ENCODE data around the gene COMMD10. TPM values are rescaled to one million over a fixed set of nuclear protein-coding genes. Genes with fewer than 3 reads are reported as not detected.
"Not testable (repeated sequence)": the region's sequence is repeated elsewhere in the genome, so short reads cannot be mapped to it uniquely, and the experiment has no call there.

The COMMD10 gene
- total RNA-seq, 4 donors from 2014 or later: 15.3 to 38.1 (median 20.0) TPM

DNA sequence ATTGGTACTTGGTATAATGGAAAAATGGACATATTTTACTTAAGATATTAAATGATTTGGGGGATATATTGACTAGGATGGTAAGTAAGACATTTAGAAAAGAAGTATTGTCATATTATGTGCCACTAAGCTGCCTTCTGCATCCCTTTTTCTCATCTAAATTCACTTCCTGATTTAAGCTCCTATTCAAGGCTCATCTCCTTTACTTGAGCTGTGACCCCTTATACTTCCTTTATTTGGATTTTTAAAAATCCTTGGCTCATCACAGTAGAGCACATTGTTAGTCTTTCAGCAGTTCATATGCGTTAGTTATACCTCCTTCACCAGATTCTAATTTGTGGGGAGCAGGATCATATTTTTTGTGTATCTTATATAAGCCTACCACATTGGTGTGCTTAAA, 6.6 kb downstream of the COMMD10 start:
- Histone ChIP-seq H3K9me3 (no peaks in the 10 kb centered on the region), H3K4me3 (no peak overlapping the region), H3K4me1 (peaks cover 0 to 3% (median 1%) of the 10 kb centered on the region in 4 donors), H3K27ac (no peak overlapping the region), H3K36me3 (peaks cover 0 to 38% (median 0%) of the 10 kb centered on the region in 3 donors), H3K27me3 (no peaks in the 10 kb centered on the region)
- no peak for DNase-seq (ENCODE audit: low spot score in 2 of 2)
- WGBS, 2 donors: 0 to 40% methylated on average over 1 of the region's 1 CpG
- TF ChIP-seq EP300 (IDR thresholded peaks at IDR 0.05) (no peak), POLR2A (IDR thresholded peaks at IDR 0.05) (no peak)

DNA sequence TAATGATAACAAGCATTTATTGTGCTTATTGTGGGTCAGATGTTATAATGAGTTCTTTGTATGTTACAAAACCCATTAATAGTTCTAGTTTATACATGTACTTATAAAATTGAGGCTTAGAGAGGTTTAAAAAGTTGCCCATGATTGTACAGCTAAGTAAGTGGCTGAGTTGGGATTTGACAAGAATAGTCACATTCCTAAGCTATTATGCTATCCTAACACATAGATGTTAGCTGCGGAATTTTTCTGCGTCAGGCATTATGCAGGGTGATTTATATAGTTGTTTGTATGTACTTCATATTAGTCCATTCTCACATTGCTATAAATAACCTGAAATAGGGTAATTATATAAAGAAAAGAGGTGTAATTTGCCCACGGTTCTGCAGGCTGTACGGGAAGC, 12.5 kb downstream of the COMMD10 start:
- H3K4me3 ChIP-seq: no peak overlapping the region
- 64 to 70% methylated on average over 4 of the region's 4 CpGs for WGBS, 2 donors
- TF ChIP-seq EP300 (IDR thresholded peaks at IDR 0.05) (no peak), POLR2A (IDR thresholded peaks at IDR 0.05) (no peak)
- TF ChIP-seq, protein P1, sequence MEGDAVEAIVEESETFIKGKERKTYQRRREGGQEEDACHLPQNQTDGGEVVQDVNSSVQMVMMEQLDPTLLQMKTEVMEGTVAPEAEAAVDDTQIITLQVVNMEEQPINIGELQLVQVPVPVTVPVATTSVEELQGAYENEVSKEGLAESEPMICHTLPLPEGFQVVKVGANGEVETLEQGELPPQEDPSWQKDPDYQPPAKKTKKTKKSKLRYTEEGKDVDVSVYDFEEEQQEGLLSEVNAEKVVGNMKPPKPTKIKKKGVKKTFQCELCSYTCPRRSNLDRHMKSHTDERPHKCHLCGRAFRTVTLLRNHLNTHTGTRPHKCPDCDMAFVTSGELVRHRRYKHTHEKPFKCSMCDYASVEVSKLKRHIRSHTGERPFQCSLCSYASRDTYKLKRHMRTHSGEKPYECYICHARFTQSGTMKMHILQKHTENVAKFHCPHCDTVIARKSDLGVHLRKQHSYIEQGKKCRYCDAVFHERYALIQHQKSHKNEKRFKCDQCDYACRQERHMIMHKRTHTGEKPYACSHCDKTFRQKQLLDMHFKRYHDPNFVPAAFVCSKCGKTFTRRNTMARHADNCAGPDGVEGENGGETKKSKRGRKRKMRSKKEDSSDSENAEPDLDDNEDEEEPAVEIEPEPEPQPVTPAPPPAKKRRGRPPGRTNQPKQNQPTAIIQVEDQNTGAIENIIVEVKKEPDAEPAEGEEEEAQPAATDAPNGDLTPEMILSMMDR (IDR thresholded peaks at IDR 0.05): no peak
- peaks cover 0 to 2% (median 0%) of the 10 kb centered on the region in 4 donors for H3K9me3 ChIP-seq
- H3K36me3 ChIP-seq: peaks cover 0 to 68% (median 0%) of the 10 kb centered on the region in 3 donors
- no peaks in the 10 kb centered on the region for H3K27me3 ChIP-seq
- no peaks in the 10 kb centered on the region for H3K4me1 ChIP-seq
- no peak for DNase-seq (ENCODE audit: low spot score in 2 of 2)
- H3K27ac ChIP-seq: no peak overlapping the region

DNA sequence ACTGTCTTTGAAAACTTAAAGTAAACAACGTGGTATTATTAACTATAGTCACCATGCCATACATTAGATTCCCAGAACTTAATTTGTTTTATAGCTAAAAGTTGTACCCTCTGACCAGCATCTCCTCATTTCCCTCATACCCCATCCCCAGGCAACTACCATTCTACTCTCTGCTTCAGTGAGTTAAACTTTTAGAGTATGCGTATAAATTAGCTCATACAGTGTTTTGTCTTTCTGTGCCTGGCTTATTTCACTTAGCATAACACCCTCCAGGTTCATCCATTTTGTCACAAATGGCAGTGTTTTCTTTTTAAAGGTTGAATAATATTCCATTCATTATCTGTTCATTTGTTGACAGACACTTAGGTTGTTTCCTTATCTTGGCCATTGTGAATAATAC, 14.2 kb downstream of the COMMD10 start:
- 96 to 97% methylated on average over 2 of the region's 2 CpGs for WGBS, 2 donors
- Histone ChIP-seq H3K4me1 (no peaks in the 10 kb centered on the region), H3K27me3 (no peaks in the 10 kb centered on the region), H3K4me3 (no peak overlapping the region), H3K27ac (no peak overlapping the region), H3K36me3 (peaks cover 0 to 57% (median 0%) of the 10 kb centered on the region in 3 donors), H3K9me3 (peaks cover 0 to 2% (median 0%) of the 10 kb centered on the region in 4 donors)
- TF ChIP-seq POLR2A (IDR thresholded peaks at IDR 0.05): no peak
- no peak for TF ChIP-seq EP300 (IDR thresholded peaks at IDR 0.05)
- TF ChIP-seq, protein P1 (IDR thresholded peaks at IDR 0.05): no peak
- DNase-seq (ENCODE audit: low spot score in 2 of 2): no peak

DNA sequence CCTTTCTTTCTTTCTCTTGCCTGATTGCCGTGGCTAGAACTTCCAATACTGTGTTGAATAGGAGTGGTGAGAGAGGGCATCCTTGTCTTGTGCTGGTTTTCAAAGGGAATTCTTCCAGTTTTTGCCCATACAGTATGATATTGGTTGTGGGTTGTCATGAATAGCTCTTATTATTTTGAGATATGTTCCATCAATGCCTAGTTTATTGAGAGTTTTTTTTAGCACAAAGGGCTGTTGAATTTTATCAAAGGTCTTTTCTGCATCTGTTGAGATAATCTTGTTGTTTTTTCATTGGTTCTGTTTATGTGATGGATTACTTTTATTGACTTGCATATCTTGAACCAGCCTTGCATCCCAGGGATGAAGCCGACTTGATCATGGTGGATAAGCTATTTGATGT, 20.1 kb downstream of the COMMD10 start:
- not testable (repeated sequence) for H3K27me3 ChIP-seq; H3K9me3 ChIP-seq; H3K4me3 ChIP-seq; DNase-seq (ENCODE audit: low spot score in 2 of 2); H3K4me1 ChIP-seq; H3K27ac ChIP-seq
- 69 to 71% methylated on average over 2 of the region's 2 CpGs for WGBS, 2 donors
- H3K36me3 ChIP-seq: peaks cover 0 to 59% (median 0%) of the 10 kb centered on the region in 3 donors

DNA sequence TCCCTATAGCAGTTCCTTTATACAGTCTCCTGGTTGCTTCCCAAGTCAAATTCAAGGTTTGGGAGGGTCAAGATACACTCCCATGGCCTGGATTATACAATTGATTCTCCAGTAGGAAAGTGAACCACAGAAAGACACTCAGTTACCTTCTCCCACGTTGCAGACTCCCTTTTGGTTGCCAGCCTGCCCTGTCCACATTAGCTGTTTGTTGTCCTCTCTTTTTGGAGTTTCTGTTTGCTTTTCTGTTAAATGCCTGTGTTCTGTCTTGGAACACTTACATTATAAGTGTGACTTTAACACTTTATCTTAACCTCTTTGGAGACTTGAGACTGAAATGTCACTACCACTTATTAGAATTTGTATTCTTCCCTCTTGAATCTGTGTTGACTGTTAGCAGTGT, 30.3 kb downstream of the COMMD10 start:
- Histone ChIP-seq H3K36me3 (peaks cover 0 to 52% (median 0%) of the 10 kb centered on the region in 3 donors), H3K9me3 (peaks cover 0 to 46% (median 15%) of the 10 kb centered on the region in 4 donors), H3K4me1 (no peaks in the 10 kb centered on the region), H3K27ac (no peak overlapping the region), H3K4me3 (no peak overlapping the region), H3K27me3 (no peaks in the 10 kb centered on the region)
- TF ChIP-seq POLR2A (IDR thresholded peaks at IDR 0.05) (no peak), EP300 (IDR thresholded peaks at IDR 0.05) (no peak)
- TF ChIP-seq, protein P1 (IDR thresholded peaks at IDR 0.05): no peak
- 78% methylated on average over 1 of the region's 1 CpG for WGBS, 2 donors
- no peak for DNase-seq (ENCODE audit: low spot score in 2 of 2)

DNA sequence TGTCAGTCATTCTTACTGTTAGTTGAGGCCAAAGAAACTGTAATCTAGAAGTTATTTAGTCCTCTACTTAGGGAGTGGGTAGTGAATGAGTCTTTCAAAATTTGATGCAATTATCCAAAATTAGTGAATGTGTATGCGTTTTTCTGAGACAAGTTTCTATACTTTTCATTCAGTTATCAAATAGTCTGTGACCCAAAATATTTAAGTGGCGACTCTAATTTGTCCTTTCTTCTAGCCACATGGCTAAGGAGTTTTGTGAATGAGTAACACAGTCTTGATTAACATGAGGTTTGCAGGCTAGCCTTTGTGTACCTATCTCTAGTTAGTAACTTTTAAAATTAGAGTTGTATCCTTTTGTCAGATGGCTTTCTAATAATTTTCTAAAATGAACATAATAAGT, 45.6 kb downstream of the COMMD10 start:
- Histone ChIP-seq H3K27me3 (no peaks in the 10 kb centered on the region), H3K4me3 (no peak overlapping the region), H3K4me1 (peaks cover 0 to 9% (median 0%) of the 10 kb centered on the region in 4 donors), H3K9me3 (no peaks in the 10 kb centered on the region), H3K27ac (no peak overlapping the region), H3K36me3 (peaks cover 0 to 5% (median 0%) of the 10 kb centered on the region in 3 donors)
- TF ChIP-seq EP300 (IDR thresholded peaks at IDR 0.05): no peak
- TF ChIP-seq POLR2A (IDR thresholded peaks at IDR 0.05): no peak
- TF ChIP-seq, protein P1 (IDR thresholded peaks at IDR 0.05): no peak
- DNase-seq (ENCODE audit: low spot score in 2 of 2): no peak
- 26 to 38% methylated on average over 2 of the region's 2 CpGs for WGBS, 2 donors
